Left cardiac atrium (tissue), 4 donors: ENCODE data around the gene PAOX. TPM values are rescaled to one million over a fixed set of nuclear protein-coding genes. Genes with fewer than 3 reads are reported as not detected.
"Not testable (repeated sequence)": the region's sequence is repeated elsewhere in the genome, so short reads cannot be mapped to it uniquely, and the experiment has no call there.

Experiments used
- ATAC-seq, 2 donors: fragments of 200-7000 bp; cut with Tn5 transposase; one replicate each; pipeline ENCODE4 v1.9.1; 2020; ENCODE audit warnings: mild to moderate bottlenecking in 2 of 2, moderate library complexity in 2 of 2
- DNase-seq: peaks from one replicate; pipeline ENCODE4 v3.0.0-alpha.2; 2020
- intact Hi-C, 2 donors: fragments of 100-400 bp; cut with DNase I; formaldehyde crosslinking; loops; one replicate each; pipeline versions ENCODE4 v1.14.1 to v1.15.1; 2022 to 2023
- total RNA-seq, 2 donors: library from RNA; stranded (reverse); fragmentation: NEBNext Ultra II Directional; extraction: Animal tissue kit (Norgen Biotek cat#: 25700); gene quantifications; one replicate each; pipeline ENCODE4 v1.2.1, GENCODE V29; 2021
- donor health status: DM: no; HTN: yes; CAD: no.
- donor health status: DM: no; HTN: yes; CAD: no; lungs with severe emphysema.
- donor health status: DM: yes; HTN: yes; CAD: no.
- donor health status: Dilated cardiomyopathy.

The PAOX gene
- total RNA-seq, 2 donors from 2014 or later = 2.9 TPM

- intact Hi-C loops = no loop called here
- DNase-seq (no peak), ATAC-seq (no peak)
Observed at GRCh38 chr10:133396035-133396624, 17.1 kb downstream of the PAOX start.

GRCh38 chr10:133397938-133398337 is 18.9 kb downstream of the PAOX start:
- intact Hi-C loops = no loop called here
- no peak for DNase-seq
- ATAC-seq = no peak

DNA sequence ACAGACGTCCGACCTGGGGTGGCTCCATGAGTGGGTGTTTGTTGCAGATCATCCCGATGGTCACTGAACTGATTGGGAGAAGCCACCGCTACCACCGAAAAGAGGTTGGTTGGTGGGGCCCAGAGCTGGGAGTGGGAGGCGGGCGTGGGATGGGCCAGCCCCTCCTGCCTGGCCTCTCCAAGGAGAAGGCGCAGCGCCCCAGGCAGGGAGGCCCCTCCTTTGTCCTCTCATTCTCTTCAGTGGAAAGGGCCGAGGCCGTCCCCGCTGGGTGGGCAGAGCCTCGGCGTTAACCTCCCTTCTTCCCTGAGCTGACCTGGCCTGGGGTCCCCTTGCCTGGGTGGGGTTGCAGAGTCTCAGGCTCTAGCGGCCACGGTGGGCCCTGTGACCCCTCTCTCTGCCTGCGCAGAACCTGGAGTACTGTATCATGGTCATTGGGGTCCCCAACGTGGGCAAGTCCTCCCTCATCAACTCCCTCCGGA is 20.1 kb downstream of the PAOX start:
- intact Hi-C loops = no loop called here
- ATAC-seq (no peak), DNase-seq (no peak)

DNA sequence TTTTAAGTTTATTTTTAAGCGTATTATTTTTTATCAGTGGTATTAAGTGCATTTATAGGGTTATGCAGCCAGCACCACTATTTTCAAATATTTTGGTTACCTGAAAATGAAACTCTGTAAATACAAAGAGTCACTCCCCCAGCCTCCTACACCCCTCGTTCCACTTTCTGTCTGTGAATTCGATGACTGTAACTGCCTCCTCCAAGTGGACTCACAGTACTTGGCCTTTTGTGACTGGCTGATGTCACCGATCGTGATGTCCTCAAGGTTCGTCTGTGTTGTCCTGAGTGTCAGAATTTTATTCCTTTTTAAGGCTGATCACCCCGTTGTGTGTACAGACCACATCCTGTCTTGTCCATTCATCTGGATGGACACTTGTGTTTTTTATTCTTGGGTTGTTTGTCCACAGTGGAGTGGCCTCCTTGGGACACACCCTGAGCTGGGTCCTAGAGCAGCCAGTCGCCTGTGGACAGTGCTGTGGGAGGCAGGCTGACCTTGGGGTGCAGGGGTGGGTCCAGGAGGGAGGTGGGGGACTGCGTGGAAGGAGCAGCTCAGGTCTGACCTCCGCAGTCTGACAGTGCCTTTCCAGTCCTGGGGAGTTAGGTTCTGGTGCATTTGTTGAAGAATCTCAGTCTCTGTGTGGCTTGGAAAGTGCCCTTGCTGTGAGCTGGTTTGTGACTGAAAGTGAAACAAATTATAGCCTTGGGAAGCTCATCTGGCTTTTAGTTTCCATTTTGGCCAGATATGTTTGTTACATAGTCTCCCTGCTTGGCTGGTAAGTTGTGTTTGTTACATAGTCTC is 21.8 kb downstream of the PAOX start:
- intact Hi-C loops = no loop called here
- DNase-seq = no peak
- no peak for ATAC-seq

DNA sequence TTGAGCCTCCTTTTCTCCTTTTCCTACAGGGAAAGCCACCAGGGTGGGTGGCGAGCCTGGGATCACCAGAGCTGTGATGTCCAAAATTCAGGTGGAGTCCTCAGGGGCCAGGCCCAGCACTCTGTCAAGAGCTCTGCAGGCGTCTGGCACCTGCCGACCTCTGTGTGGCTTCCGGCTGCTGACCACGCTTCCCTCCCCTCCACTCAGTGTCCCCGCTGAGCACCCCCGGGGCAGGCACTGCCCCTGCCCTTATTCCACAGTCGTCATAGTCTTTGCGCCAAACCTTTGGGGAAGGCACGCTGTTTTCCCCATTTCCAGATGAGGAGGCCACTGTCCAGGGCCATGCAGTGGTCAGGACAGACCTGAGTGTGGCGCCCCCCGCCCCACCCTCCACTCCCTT is 22.4 kb downstream of the PAOX start:
- DNase-seq = no peak
- no peak for ATAC-seq
- intact Hi-C loops = no loop called here

DNA sequence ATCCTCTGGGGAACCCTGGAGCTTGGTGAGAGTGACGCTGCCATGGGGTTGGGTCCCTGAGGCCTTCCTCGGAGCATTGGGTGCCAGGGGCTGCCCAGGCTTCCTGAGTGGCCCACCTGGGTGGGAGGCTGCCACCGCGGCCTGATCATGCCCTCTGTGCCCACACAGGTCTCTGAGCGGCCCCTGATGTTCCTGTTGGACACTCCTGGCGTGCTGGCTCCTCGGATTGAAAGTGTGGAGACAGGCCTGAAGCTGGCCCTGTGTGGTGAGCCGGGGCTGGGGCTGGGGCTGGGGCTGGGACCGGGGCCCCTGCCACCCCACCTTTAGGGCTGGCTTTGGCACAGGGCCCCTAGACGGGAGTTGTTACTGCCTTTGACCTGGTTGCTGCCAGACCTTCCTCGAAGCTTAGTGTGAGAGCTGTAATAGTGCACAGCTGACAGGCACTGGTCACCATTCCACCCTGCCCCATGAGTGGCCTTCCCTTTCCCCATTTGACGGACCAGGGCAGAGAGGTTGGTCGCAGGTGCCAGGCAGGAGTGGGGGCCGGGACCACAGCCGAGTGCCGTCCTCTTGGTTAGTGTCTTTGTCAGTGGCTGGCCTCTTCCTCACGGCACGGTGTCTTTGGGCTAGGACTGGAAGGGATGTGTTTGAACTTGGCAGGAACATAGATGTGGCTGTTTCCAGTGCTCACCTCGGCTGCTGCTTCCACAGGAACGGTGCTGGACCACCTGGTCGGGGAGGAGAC is 23.1 kb downstream of the PAOX start:
- intact Hi-C loops = no loop called here
- DNase-seq (no peak), ATAC-seq (no peak)

GRCh38 chr10:133403359-133403758 is 24.3 kb downstream of the PAOX start:
- intact Hi-C loops = no loop called here
- ATAC-seq (no peak), DNase-seq (no peak)

DNA sequence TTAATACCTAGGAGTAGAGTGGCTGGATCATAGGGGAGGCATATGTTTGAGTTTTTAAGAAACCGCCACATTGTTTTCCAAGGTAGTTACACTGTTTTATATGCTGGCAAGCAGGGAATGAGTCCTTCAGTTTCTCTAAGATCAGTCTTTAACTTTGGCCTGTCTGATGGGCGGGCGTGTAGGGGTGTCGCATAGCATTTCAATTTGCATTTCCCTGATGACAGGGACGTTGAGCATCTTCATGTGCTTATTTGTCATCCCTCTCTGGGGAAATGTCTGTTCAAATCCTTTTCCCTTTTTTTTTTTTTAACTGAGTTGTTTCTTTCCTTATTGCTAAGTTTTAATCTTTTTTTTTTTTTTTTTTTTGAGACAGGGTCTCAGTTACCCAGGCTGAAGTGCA is 24.7 kb downstream of the PAOX start:
- ATAC-seq = no peak
- intact Hi-C loops = no loop called here
- DNase-seq = no peak

- DNase-seq (no peak), ATAC-seq (no peak)
- intact Hi-C loops = no loop called here
Observed at GRCh38 chr10:133405272-133405671, 26.2 kb downstream of the PAOX start.

GRCh38 chr10:133405844-133406527 is 26.9 kb downstream of the PAOX start:
- ATAC-seq (no peak), DNase-seq (no peak)
- intact Hi-C loops = no loop called here

DNA sequence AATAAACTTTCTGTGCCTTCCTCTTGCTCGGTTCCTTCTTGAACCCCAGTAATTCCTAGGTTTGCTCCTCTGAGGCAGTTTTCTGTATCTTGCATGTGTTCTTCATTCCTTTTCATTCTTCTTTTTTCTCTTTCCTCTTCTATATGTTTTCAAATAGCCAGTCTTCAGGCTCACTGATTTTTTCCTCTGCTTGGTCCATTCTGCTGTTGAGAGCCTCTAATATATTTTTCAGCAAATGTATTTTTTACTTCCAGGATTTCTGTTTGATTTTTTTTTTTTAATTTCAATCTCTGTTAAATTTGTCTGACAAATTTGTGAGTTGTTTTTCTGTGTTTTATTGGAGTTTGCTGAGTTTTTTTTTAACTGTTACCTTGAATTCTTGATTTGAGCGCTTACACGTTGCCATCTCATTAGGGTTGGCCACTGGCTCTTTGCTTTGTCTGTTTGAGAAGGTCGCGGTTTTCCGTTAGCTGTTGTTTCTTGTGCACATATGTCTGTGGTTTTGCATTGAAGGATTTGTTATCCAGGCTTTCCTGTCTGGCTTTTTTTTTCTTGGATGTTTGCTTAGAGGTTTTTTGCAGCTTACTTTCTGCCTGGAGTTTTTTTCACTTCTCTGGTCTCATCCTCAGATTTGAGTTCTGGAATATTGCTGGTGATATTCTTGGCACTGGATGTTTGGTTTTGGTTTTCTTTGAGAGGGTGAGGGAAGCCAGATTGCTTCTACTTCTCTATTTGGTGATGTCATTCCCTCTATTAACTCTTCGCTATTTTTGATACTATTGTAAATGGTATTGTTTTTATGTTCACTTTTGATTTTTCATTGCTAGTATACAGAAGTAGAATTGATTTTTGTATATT is 32.7 kb downstream of the PAOX start:
- no peak for DNase-seq
- intact Hi-C loops = no loop called here
- ATAC-seq = no peak

- ATAC-seq (no peak), DNase-seq (no peak)
- intact Hi-C loops = no loop called here
Observed at GRCh38 chr10:133412381-133412711, 33.3 kb downstream of the PAOX start.

- ATAC-seq, intact Hi-C loops, DNase-seq: not testable (repeated sequence)
Observed at GRCh38 chr10:133414401-133414800, 35.3 kb downstream of the PAOX start.

- no peak for ATAC-seq
- DNase-seq = no peak
- intact Hi-C loops = no loop called here
Observed at GRCh38 chr10:133415752-133416151, 36.7 kb downstream of the PAOX start.

GRCh38 chr10:133418289-133418993 is 39.4 kb downstream of the PAOX start:
- DNase-seq (no peak), ATAC-seq (no peak)
- intact Hi-C loops = no loop called here

DNA sequence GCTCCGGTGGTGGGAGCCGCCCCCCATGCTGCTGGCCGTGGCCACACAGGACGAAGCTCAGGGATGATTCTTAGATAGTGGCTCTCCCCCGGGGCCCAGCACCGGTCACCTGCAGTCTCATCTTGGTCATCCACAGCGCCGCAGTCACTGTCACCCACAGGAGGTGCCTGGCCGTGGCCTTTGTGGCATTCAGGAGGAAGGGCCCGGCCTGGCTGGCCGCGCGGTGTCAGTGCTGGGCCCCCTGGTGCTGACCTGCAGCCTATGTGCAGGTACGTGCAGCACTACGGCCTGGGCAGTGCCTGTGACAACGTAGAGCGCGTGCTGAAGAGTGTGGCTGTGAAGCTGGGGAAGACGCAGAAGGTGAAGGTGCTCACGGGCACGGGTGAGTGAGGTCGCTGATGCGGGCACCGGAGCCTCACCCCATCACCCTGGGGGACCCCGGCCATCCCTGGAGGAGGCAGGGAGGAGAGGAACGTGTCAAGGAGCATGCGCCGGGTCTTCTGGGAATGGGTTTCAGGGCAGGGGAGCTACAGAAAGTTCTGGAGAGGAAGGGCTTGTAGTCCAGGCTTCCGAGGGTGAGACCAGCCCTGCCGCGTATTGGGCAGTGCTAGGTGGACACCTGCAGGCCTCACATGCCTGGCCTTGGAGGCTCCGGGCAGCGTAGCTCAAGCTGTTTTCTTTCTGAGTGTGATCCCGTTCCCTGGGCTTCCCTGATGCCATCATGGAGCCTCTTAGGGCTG is 40.3 kb downstream of the PAOX start:
- intact Hi-C loops = no loop called here
- DNase-seq (no peak), ATAC-seq (no peak)

DNA sequence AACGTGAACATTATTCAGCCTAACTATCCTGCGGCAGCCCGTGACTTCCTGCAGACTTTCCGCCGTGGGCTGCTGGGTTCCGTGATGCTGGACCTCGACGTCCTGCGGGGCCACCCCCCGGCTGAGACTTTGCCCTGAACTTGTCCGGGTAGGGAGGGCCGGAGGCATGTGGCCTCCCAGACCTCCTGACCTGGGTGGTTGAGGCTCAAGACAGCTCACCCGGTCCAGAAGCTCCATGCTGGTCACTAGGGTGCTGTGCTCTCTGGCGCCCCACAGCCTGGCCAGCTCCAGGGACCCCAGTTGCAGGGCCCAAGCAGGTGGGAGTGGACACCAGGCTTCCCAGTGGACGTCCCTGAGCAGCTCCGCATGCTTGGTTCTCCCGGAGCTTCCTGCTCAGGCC is 41.0 kb downstream of the PAOX start:
- intact Hi-C loops = loop anchor here (10.0 kb wide), 1 partner anchor 155 kb away; no protein-coding TSS in a partner anchor
- ATAC-seq = no peak
- no peak for DNase-seq

DNA sequence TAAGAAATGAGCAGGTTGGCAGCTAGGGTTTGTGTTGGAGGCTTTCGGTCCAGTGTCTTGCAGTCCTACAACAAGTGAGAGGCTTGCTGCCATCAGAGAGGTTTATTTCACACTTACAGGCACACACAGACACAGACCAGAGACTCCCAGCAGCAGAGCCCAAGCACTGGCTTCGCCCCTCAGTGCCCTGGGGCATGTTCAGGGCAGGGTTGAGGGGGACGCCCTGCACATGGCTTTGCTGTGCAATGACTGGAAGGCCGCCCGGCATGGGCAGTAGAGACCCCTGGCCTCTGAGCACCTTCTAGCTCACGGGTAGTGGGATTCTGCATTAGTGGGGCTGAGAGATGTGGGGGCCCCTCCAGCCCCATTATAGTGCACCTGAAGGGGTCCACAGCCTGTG is 41.5 kb downstream of the PAOX start:
- DNase-seq = no peak
- intact Hi-C loops = loop anchor here (10.0 kb wide), 1 partner anchor 154 kb away; no protein-coding TSS in a partner anchor
- ATAC-seq = no peak
